PC-9 (cell line): ENCODE results near the gene RALGAPA2.

Experiments used
- EZH2 ChIP-seq: fragments of 200-600 bp; sonication (generic); IDR thresholded peaks from 2 replicates; pipeline ENCODE4 v1.8.0; 2017; ENCODE audit warnings: antibody characterized with exemption, low read depth
- TF ChIP-seq, protein P1 (sequence below): fragments of 200-600 bp; sonication (generic); conservative IDR thresholded peaks from 2 replicates; pipeline ENCODE4 v1.6.1; 2017; ENCODE audit warnings: mixed run types, antibody characterized with exemption, mild to moderate bottlenecking, moderate library complexity

DNA sequence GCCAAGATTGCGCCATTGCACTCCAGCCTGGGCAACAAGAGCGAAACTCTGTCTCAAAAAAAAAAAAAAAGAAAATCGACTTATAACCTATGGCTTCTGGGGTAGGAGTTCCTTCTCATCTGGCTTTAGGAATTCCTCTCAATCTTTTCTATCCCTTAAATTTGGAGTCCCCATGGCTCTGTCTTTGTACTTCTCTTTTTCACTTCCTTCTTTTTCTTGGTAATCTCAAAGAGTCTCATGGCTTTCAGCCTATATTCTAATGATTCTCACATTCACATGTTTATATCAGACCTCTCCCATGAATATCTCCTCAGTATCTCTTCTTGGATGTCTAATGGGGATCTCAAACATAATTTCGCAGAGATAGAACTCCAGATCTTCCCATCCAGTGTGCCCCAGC is 42.8 kb upstream of the RALGAPA2 start:
- TF ChIP-seq, protein P1, sequence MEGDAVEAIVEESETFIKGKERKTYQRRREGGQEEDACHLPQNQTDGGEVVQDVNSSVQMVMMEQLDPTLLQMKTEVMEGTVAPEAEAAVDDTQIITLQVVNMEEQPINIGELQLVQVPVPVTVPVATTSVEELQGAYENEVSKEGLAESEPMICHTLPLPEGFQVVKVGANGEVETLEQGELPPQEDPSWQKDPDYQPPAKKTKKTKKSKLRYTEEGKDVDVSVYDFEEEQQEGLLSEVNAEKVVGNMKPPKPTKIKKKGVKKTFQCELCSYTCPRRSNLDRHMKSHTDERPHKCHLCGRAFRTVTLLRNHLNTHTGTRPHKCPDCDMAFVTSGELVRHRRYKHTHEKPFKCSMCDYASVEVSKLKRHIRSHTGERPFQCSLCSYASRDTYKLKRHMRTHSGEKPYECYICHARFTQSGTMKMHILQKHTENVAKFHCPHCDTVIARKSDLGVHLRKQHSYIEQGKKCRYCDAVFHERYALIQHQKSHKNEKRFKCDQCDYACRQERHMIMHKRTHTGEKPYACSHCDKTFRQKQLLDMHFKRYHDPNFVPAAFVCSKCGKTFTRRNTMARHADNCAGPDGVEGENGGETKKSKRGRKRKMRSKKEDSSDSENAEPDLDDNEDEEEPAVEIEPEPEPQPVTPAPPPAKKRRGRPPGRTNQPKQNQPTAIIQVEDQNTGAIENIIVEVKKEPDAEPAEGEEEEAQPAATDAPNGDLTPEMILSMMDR: no peak
- no peak for TF ChIP-seq EZH2
